Measurements from ENCODE around the gene ZFYVE26. TPM values are rescaled to one million over a fixed set of nuclear protein-coding genes. Genes with fewer than 3 reads are reported as not detected.

Gene ZFYVE26
- total RNA-seq, 4 donors from 2014 or later = 14.3 to 45.9 (median 28.2) TPM

DNA sequence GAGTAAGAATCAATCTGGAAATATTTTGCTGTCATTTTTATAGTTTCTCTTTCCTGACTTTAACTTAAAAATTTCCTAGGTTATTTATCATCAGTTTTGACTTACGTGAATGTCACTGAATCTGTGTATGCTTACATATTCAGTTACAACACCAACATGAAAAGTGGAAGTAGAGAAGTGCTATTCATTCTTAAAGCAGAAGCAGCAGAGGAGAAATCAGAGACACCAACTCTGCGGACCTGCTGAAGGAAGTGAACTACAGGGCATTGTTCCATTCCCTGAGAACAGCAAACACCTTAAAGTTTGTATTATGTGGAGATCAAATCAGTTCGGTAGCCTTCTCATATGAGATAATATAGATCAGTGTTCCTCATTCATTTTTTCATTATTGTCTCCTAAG, 37.3 kb upstream of the ZFYVE26 start:
- no peak for DNase-seq
- H3K27ac ChIP-seq = no peak overlapping the region
- no peak overlapping the region for H3K4me3 ChIP-seq
- no peak for TF ChIP-seq POLR2A (IDR thresholded peaks at IDR 0.05)
- TF ChIP-seq, protein P1, sequence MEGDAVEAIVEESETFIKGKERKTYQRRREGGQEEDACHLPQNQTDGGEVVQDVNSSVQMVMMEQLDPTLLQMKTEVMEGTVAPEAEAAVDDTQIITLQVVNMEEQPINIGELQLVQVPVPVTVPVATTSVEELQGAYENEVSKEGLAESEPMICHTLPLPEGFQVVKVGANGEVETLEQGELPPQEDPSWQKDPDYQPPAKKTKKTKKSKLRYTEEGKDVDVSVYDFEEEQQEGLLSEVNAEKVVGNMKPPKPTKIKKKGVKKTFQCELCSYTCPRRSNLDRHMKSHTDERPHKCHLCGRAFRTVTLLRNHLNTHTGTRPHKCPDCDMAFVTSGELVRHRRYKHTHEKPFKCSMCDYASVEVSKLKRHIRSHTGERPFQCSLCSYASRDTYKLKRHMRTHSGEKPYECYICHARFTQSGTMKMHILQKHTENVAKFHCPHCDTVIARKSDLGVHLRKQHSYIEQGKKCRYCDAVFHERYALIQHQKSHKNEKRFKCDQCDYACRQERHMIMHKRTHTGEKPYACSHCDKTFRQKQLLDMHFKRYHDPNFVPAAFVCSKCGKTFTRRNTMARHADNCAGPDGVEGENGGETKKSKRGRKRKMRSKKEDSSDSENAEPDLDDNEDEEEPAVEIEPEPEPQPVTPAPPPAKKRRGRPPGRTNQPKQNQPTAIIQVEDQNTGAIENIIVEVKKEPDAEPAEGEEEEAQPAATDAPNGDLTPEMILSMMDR (IDR thresholded peaks at IDR 0.05) = no peak
- no peaks in the 10 kb centered on the region for H3K36me3 ChIP-seq
- H3K4me1 ChIP-seq = no peaks in the 10 kb centered on the region
- H3K27me3 ChIP-seq = no peaks in the 10 kb centered on the region
- peaks cover 0 to 4% of the 10 kb centered on the region in 2 donors for H3K9me3 ChIP-seq
- intact Hi-C loops (cut with DNase I; ENCODE audit: low total_unique reads) = no loop called here

DNA sequence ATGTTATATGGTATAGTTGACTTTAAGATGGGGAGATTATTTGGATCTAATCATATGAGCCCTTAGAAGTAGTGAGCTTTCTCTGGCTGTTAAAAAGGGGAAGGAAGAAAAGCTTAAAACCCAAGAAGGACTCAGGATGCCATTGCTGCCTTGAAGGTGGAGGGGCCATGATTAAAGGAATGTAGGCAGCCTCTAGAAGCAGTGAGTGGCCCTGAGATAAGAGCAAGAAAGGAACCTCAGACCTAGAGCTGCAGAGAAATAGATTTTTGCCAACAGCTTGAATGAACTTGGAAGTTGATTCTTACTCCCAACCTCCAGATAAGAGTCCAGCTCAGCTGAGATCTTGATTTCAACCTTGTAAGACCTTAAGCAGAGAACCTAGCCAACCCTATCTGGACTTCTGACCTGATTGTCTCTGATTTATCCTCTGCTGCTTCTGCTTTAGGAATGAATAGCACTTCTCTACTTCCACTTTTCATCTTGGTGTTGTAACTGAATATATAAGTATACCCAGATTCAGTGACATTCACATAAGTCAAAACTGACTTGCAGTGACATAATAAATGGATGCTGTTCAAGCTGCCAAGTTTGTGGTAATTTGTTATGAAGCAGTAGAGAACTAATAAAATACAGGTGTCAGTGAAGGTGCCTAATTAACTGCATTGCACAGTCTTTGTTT, 36.7 kb upstream of the ZFYVE26 start:
- H3K36me3 ChIP-seq = no peaks in the 10 kb centered on the region
- intact Hi-C loops (cut with DNase I; ENCODE audit: low total_unique reads) = no loop called here
- H3K4me3 ChIP-seq = no peak overlapping the region
- no peak for DNase-seq
- peaks cover 0 to 4% of the 10 kb centered on the region in 2 donors for H3K9me3 ChIP-seq
- no peaks in the 10 kb centered on the region for H3K4me1 ChIP-seq
- H3K27ac ChIP-seq = no peak overlapping the region
- no peaks in the 10 kb centered on the region for H3K27me3 ChIP-seq
- TF ChIP-seq POLR2A (IDR thresholded peaks at IDR 0.05) = no peak
- TF ChIP-seq, protein P1 (IDR thresholded peaks at IDR 0.05) = no peak

GRCh38 chr14:67851785-67852410, 35.5 kb upstream of the ZFYVE26 start:
- DNase-seq = no peak
- intact Hi-C loops (cut with DNase I; ENCODE audit: low total_unique reads) = no loop called here
- no peak overlapping the region for H3K27ac ChIP-seq
- no peak for TF ChIP-seq POLR2A (IDR thresholded peaks at IDR 0.05)
- TF ChIP-seq, protein P1 (IDR thresholded peaks at IDR 0.05) = no peak
- no peaks in the 10 kb centered on the region for H3K36me3 ChIP-seq
- H3K27me3 ChIP-seq = no peaks in the 10 kb centered on the region
- H3K9me3 ChIP-seq = peaks cover 0 to 4% of the 10 kb centered on the region in 2 donors
- H3K4me1 ChIP-seq = no peaks in the 10 kb centered on the region
- H3K4me3 ChIP-seq = no peak overlapping the region

GRCh38 chr14:67850066-67850830, 33.9 kb upstream of the ZFYVE26 start:
- no peaks in the 10 kb centered on the region for H3K4me1 ChIP-seq
- H3K4me3 ChIP-seq = no peak overlapping the region
- H3K27ac ChIP-seq = no peak overlapping the region
- no peaks in the 10 kb centered on the region for H3K27me3 ChIP-seq
- intact Hi-C loops (cut with DNase I; ENCODE audit: low total_unique reads) = no loop called here
- no peak for DNase-seq
- peaks cover 0 to 4% of the 10 kb centered on the region in 2 donors for H3K9me3 ChIP-seq
- no peaks in the 10 kb centered on the region for H3K36me3 ChIP-seq
- TF ChIP-seq, protein P1 (IDR thresholded peaks at IDR 0.05) = no peak
- no peak for TF ChIP-seq POLR2A (IDR thresholded peaks at IDR 0.05)

All from uterus (tissue), 4 donors.